GM12873 (cell line): ENCODE data around the gene LOXL4.

ENCODE experiments used
- CTCF ChIP-seq: IDR thresholded peaks from 2 replicates; pipeline ENCODE4 v1.5.1; 2012; ENCODE audit warnings: low read depth, mild to moderate bottlenecking, moderate library complexity, low read length, control low read depth; ENCODE audit not compliant: insufficient read depth; ENCODE audit errors: missing control alignments

LOXL4 gene

GRCh38 chr10:98276311-98276710 lies 8.3 kb upstream of the LOXL4 start:
- TF ChIP-seq CTCF, result no peak

- TF ChIP-seq CTCF, result no peak
Observed at GRCh38 chr10:98274562-98274961, 6.6 kb upstream of the LOXL4 start.

- TF ChIP-seq CTCF, result no peak
Observed at GRCh38 chr10:98273057-98273850, 5.3 kb upstream of the LOXL4 start.

GRCh38 chr10:98272656-98273055 lies 4.7 kb upstream of the LOXL4 start:
- no peak for TF ChIP-seq CTCF

GRCh38 chr10:98272245-98272644 lies 4.3 kb upstream of the LOXL4 start:
- TF ChIP-seq CTCF, result no peak

GRCh38 chr10:98270786-98271185 lies 2.8 kb upstream of the LOXL4 start:
- TF ChIP-seq CTCF, result no peak

GRCh38 chr10:98270073-98270740 lies 2.2 kb upstream of the LOXL4 start:
- TF ChIP-seq CTCF, result no peak
